ENCODE measurements around the gene CIZ1. TPM values are rescaled to one million over a fixed set of nuclear protein-coding genes. Genes with fewer than 3 reads are reported as not detected.

Gene CIZ1
- total and polyA plus RNA-seq, 11 donors: 42.6 to 101 (median 73.8) TPM

DNA sequence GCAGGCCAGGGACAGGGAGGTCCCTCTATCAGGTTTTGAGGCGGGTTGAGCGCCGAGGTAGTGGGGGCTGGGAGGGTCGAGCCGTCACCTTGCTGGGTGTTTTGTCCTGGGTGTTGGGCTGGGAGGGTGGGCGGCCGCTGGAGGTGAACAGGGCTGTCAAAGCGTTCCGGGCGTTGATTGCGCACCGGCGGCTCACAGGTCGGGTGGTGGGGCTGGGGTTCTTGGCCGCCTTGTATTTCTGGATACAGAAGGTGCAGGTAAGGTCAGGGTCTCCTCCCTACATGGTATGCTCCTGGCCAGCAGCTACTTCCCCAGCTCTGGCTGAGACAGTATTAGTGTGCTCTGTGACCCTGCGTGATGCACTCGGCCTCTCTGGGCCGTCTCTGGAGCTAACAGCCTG lies 25.2 kb downstream of the CIZ1 start:
- TF ChIP-seq POLR2A (IDR thresholded peaks at IDR 0.05) (no peak), CTCF (IDR thresholded peaks at IDR 0.05) (no peak)
- Histone ChIP-seq H3K27me3 (no peaks in the 10 kb centered on the region), H3K36me3 (peaks cover 4 to 89% (median 79%) of the 10 kb centered on the region in 9 donors), H3K9me3 (no peaks in the 10 kb centered on the region), H3K4me3 (no peak overlapping the region), H3K4me1 (peaks cover 0 to 8% (median 3%) of the 10 kb centered on the region in 12 donors), H3K27ac (no peak overlapping the region)
- WGBS, 4 donors: 97 to 99% (median 98%) methylated on average over 13 to 18 of the region's 18 CpGs
- ATAC-seq: no peak
- no peak for DNase-seq
- intact Hi-C loops (cut with DNase I): no loop called here

DNA sequence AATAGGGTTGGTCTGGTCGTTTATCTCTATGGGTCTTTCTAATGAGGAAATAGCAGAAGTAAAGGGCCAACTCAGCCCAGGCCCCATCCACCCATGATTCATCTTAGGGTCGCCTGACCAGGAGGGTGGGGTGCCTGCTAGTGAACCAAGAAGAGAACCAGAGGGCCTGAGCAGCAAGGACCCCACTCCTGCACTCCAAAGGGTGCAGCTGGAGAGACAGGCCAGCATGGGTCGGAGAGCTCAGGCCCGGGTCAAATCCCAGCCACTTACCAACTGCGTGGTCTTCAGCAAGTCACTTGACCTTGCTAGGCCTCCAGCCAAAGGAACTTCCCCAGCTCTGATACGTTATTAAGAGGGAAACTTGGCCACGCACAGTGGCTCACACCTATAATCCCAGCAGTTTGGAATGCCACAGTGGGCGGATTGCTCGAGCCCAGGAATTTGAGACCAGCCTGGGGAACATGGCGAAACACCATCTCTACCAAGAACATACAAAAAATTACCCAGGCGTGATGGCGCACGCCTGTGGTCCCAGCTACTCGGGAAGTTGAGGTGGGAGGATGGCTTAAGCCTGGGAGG lies 27.0 kb downstream of the CIZ1 start:
- no peak overlapping the region for H3K4me3 ChIP-seq
- intact Hi-C loops (cut with DNase I): no loop called here
- TF ChIP-seq CTCF (IDR thresholded peaks at IDR 0.05) (no peak), POLR2A (IDR thresholded peaks at IDR 0.05) (no peak)
- H3K4me1 ChIP-seq: peaks cover 0 to 20% (median 8%) of the 10 kb centered on the region in 12 donors
- WGBS, 4 donors: 55 to 66% (median 60%) methylated on average over 13 to 14 of the region's 14 CpGs
- peaks cover 0 to 71% (median 61%) of the 10 kb centered on the region in 9 donors for H3K36me3 ChIP-seq
- peak in 1 of 5 donors; percentile 30 for DNase-seq
- no peak for ATAC-seq
- peak overlapping the region in 1 of 12 donors; percentile 44 for H3K27ac ChIP-seq
- no peaks in the 10 kb centered on the region for H3K27me3 ChIP-seq
- no peaks in the 10 kb centered on the region for H3K9me3 ChIP-seq

DNA sequence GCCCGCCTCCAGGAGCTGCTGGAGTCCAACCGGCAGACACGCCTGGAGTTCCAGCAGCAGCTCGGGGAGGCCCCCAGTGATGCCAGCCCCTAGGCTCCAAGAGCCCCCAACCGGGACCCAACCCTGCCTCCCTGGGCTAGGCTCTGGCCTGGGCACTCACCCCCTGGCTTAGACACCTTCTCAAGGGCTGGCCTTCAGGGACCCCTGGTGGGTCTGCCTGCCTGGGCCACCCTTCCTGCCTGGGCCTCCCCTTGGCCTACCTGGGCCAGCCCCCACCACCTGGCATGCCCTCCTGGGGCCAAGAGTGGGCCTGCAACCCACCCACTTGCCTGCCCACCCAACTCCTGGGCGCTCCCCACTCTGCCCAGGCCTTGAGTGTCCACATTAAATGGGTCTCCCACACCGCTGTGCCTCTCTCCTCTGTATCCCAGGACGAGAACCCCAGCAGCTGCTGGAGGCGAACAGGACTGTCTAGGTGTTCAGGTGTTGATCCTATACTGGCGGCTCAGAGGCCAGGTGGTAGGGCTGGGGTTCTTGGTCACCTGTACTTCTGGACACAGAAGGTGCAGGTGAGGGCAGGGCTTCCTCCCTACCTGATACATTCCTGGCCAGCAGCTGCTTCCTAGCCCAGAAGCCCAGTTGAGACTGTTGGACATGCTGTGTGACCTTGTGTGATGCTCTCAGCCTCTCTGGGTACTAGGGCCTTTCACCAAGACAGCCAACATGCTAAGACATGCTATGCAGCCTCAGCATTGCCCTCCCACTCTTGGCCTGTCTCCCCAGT lies 27.7 kb downstream of the CIZ1 start:
- TF ChIP-seq CTCF (IDR thresholded peaks at IDR 0.05): no peak
- H3K4me1 ChIP-seq: peaks cover 0 to 23% (median 9%) of the 10 kb centered on the region in 12 donors
- H3K27me3 ChIP-seq: no peaks in the 10 kb centered on the region
- H3K27ac ChIP-seq: peak overlapping the region in 1 of 12 donors; percentile 44
- peaks cover 0 to 64% (median 54%) of the 10 kb centered on the region in 9 donors for H3K36me3 ChIP-seq
- intact Hi-C loops (cut with DNase I): no loop called here
- DNase-seq: peak in 1 of 5 donors; percentile 52
- WGBS, 4 donors: 96 to 98% (median 97%) methylated on average over 7 to 10 of the region's 10 CpGs
- H3K9me3 ChIP-seq: no peaks in the 10 kb centered on the region
- H3K4me3 ChIP-seq: no peak overlapping the region
- no peak for ATAC-seq

DNA sequence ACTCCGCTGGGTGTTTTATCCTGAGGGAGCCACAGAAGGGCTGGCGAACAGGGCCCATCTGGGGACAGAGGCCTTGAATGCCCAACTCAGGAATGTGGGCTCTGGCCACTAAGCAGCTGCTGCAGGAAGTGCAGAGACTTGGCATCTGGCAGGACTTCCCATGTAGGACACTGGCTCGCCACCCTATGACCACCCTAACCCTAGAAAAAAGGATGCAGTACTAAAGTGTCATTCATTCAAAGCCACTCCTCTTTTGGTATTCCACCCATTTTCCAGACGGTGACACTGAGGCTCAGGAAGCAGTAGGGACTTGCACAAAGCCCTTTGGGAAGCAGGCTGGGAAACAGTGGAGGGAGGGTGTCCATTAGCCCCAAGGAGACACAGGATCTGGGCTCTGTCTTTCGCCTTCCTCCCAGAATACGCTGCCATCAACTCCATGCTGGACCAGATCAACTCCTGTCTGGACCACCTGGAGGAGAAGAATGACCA lies 28.3 kb downstream of the CIZ1 start:
- no peak for ATAC-seq
- Histone ChIP-seq H3K4me1 (peaks cover 0 to 23% (median 9%) of the 10 kb centered on the region in 12 donors), H3K9me3 (no peaks in the 10 kb centered on the region), H3K36me3 (peaks cover 0 to 58% (median 48%) of the 10 kb centered on the region in 9 donors), H3K4me3 (no peak overlapping the region), H3K27ac (no peak overlapping the region), H3K27me3 (no peaks in the 10 kb centered on the region)
- TF ChIP-seq CTCF (IDR thresholded peaks at IDR 0.05): no peak
- intact Hi-C loops (cut with DNase I): no loop called here
- WGBS, 4 donors: 91 to 98% (median 95%) methylated on average over 6 of the region's 6 CpGs
- DNase-seq: no peak

Measured in heart left ventricle (tissue), 16 donors.